Upper lobe of right lung (tissue), 1 donor: ENCODE results near the gene PIF1. TPM values are rescaled to one million over a fixed set of nuclear protein-coding genes. Genes with fewer than 3 reads are reported as not detected.
A peak's percentile ranks its signal among the peaks of the same experiment; 100 is the strongest.
"Not testable (repeated sequence)": the region's sequence is repeated elsewhere in the genome, so short reads cannot be mapped to it uniquely, and the experiment has no call there.

ENCODE experiments used
- ATAC-seq: fragments of 200-7000 bp; cut with Tn5 transposase; one replicate; pipeline ENCODE4 v1.9.1; 2020; ENCODE audit warnings: mild to moderate bottlenecking, moderate library complexity
- DNase-seq: peaks from one replicate; pipeline ENCODE4 v3.0.0-alpha.2; 2020
- H3K27ac ChIP-seq: fragments of 200-600 bp; one replicate; pipeline ENCODE4 v1.8.0; 2022
- H3K27me3 ChIP-seq: fragments of 200-600 bp; one replicate; pipeline ENCODE4 v1.8.0; 2022; ENCODE audit warnings: mild to moderate bottlenecking
- H3K36me3 ChIP-seq: fragments of 200-600 bp; one replicate; pipeline ENCODE4 v1.8.0; 2022
- H3K4me1 ChIP-seq: fragments of 200-600 bp; one replicate; pipeline ENCODE4 v1.8.0; 2022
- H3K4me3 ChIP-seq: fragments of 200-600 bp; one replicate; pipeline ENCODE4 v1.8.0; 2022; ENCODE audit warnings: mild to moderate bottlenecking
- H3K9me3 ChIP-seq: fragments of 200-600 bp; one replicate; pipeline ENCODE4 v1.8.0; 2022
- intact Hi-C: fragments of 100-400 bp; cut with DNase I; formaldehyde crosslinking; loops from one replicate; pipeline ENCODE4 v1.11.0; 2022
- total RNA-seq: library from RNA; stranded (reverse); fragmentation: NEBNext Ultra II Directional; extraction: Animal tissue kit (Norgen Biotek cat#: 25700); gene quantifications from one replicate; pipeline ENCODE4 v1.2.1, GENCODE V29; 2021
- TF ChIP-seq, protein P1 (sequence below): fragments of 200-600 bp; IDR thresholded peaks from one replicate; pipeline ENCODE4 v1.8.0; 2022; ENCODE audit warnings: antibody characterized with exemption
- donor health status: DM: no; HTN: yes; CAD: no; lungs with severe emphysema.

Gene PIF1
- total RNA-seq, 1 donor from 2014 or later = 0.67 TPM

DNA sequence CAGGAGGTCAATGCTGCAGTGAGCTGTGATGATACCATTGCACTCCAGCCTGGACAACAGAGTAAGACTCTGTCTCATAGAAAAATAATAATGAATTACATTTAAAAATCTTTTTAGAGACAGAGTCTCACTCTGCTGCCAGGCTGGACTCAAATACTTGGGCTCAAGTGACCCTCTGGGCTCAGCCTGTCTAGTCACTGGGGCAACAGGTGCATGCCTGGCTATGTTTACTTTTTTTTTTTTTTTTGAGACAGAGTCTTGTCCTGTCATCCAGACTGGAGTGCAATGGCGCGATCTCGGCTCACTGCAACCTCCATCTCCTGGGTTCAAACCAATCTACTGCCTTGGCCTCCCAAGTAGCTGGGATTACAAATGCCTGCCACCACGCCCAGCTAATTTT, 8.2 kb upstream of the PIF1 start:
- ATAC-seq = no peak
- no peak for DNase-seq
- Histone ChIP-seq H3K27me3 (no peaks in the 10 kb centered on the region), H3K27ac (no peak overlapping the region), H3K36me3 (no peaks in the 10 kb centered on the region), H3K4me3 (no peak overlapping the region), H3K9me3 (no peaks in the 10 kb centered on the region), H3K4me1 (peaks cover 15% of the 10 kb centered on the region)
- TF ChIP-seq, protein P1, sequence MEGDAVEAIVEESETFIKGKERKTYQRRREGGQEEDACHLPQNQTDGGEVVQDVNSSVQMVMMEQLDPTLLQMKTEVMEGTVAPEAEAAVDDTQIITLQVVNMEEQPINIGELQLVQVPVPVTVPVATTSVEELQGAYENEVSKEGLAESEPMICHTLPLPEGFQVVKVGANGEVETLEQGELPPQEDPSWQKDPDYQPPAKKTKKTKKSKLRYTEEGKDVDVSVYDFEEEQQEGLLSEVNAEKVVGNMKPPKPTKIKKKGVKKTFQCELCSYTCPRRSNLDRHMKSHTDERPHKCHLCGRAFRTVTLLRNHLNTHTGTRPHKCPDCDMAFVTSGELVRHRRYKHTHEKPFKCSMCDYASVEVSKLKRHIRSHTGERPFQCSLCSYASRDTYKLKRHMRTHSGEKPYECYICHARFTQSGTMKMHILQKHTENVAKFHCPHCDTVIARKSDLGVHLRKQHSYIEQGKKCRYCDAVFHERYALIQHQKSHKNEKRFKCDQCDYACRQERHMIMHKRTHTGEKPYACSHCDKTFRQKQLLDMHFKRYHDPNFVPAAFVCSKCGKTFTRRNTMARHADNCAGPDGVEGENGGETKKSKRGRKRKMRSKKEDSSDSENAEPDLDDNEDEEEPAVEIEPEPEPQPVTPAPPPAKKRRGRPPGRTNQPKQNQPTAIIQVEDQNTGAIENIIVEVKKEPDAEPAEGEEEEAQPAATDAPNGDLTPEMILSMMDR = no peak
- intact Hi-C loops = no loop called here

DNA sequence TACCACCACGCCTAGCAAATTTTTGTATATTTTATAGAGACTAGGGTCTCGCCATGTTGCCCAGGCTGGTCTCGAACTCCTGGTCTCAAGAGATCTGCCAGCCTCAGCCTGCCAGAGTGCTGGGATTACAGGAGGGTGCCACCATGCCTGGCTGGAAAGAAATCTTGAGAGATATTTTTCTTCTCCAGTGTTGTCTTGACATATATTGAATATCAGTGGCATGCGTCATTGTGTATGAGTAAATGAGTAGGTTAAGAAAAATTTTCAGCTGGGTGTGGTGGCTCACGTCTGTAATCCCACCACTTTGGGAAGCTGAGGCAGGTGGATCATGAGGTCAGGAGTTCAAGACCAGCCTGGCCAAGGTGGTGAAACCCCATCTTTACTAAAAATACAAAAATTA, 3.5 kb upstream of the PIF1 start:
- no peak for DNase-seq
- Histone ChIP-seq H3K27ac (no peak overlapping the region), H3K9me3 (no peaks in the 10 kb centered on the region), H3K4me3 (no peak overlapping the region), H3K36me3 (no peaks in the 10 kb centered on the region), H3K27me3 (no peaks in the 10 kb centered on the region), H3K4me1 (peaks cover 18% of the 10 kb centered on the region)
- TF ChIP-seq, protein P1 = no peak
- ATAC-seq = no peak
- intact Hi-C loops = no loop called here

DNA sequence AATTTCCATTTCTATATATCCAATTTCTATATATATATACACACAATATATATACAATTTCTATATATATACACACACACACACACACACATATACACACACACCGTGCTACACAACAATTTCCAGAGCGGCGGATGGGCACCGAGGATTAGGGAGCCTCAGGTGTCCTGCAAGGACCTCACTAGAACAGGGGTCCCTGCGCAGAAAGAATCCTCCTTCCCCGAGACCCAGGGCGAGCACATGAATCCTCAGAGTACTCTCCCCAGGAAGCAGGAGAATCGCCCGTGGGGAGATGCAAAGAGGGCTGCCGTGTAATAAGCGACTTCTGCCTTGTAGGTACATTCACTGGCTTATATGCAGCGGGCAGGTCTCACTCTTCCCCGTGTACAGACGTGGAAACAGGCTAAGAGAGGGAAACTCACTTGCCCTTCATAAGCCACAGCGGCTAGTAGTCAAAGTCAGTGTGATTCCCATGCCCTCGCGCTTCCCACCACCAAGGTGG, 467 bp downstream of the PIF1 start:
- DNase-seq (no peak), ATAC-seq (no peak)
- no peaks in the 10 kb centered on the region for H3K36me3 ChIP-seq
- H3K27me3 ChIP-seq = no peaks in the 10 kb centered on the region
- intact Hi-C loops = no loop called here
- H3K27ac ChIP-seq = no peak overlapping the region
- peaks cover 22% of the 10 kb centered on the region for H3K4me1 ChIP-seq
- no peaks in the 10 kb centered on the region for H3K9me3 ChIP-seq
- H3K4me3 ChIP-seq = peak overlapping the region; percentile 53
- TF ChIP-seq, protein P1 = no peak

DNA sequence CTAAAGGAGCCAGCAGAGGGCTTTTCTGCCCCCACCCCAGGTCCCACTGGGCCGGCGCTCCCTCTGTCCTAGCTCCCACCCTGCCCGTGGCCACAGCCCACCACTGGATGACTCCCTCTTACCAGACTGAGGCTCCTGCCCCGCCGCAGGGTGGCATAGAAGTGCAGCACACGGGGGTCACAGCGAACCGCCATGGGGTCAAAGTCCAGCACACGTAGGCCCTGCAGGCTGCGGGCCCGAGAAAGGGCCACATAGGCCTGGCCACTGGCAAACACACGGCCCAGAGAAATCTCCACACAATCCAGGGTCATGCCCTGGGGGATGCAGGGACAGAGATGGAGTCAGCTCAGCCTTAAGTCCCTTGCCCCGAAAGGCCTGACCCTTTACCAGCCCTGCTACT, 9.0 kb downstream of the PIF1 start:
- no peak overlapping the region for H3K27ac ChIP-seq
- H3K36me3 ChIP-seq = no peaks in the 10 kb centered on the region
- H3K27me3 ChIP-seq = no peaks in the 10 kb centered on the region
- H3K4me3 ChIP-seq = no peak overlapping the region
- intact Hi-C loops = loop anchor here (10.0 kb wide), 1 partner anchor 132 kb away; no protein-coding TSS in a partner anchor
- DNase-seq = no peak
- ATAC-seq = no peak
- no peaks in the 10 kb centered on the region for H3K4me1 ChIP-seq
- H3K9me3 ChIP-seq = no peaks in the 10 kb centered on the region
- TF ChIP-seq, protein P1 = no peak

DNA sequence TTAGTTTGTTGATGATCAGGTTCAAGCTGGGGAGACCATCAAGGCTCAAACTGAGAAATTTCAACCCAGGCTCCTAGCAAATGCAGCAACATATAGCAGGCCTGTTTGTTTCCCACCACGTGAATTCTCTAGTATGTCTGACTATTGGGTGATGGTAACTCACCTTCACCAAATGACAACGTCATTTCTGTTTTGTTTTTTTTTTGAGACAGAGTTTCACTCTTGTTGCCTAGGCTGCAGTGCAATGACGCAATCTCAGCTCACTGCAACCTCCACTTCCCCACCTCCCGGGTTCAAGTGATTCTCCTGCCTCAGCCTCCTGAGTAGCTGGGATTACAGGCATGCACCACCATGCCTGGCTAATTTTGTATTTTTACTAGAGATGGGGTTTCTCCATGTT, 10.5 kb downstream of the PIF1 start:
- intact Hi-C loops = loop anchor here (10.0 kb wide), 1 partner anchor 130 kb away; no protein-coding TSS in a partner anchor
- not testable (repeated sequence) for H3K9me3 ChIP-seq, ATAC-seq, H3K4me1 ChIP-seq, H3K27ac ChIP-seq, DNase-seq, H3K4me3 ChIP-seq, H3K27me3 ChIP-seq, H3K36me3 ChIP-seq

DNA sequence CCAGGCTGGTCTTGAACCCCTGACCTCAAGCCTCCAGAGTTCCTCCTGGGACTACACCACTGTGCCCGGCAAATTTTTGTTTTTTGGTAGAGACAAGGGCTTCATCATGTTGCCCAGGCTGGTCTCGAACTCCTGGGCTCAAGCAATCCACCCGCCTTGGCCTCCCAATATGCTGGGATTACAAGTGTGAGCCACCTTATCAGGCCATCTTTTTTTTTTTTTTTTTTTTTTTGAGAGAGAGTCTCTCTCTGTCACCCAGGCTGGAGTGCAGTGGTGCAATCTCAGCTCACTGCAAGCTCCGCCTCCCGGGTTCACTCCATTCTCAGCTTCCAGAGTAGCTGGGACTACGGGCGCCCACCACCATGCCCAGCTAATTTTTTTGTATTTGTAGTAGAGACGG, 11.2 kb downstream of the PIF1 start:
- intact Hi-C loops = loop anchor here (10.0 kb wide), 1 partner anchor 129 kb away; no protein-coding TSS in a partner anchor

DNA sequence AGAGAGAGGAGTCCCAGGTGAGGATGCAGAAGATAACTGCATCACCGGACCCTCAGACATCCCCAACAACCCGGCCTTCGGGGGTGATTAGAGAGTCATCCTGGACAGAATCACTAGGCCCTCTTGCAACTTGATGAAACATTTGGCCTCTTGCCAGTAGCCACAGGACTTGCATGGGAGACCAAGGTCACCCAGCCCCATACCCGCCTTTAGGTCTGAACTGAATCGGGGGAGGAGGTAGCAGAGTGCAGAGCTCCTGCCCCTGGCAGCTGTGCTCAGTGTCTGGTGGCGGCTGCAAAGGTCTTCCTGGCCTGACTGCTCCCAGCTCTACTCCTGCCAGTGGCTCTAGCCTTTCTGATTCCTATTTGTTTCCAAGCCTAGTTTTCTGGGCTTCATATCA, 12.4 kb downstream of the PIF1 start:
- no peak overlapping the region for H3K27ac ChIP-seq
- TF ChIP-seq, protein P1 = no peak
- DNase-seq = no peak
- no peak overlapping the region for H3K4me3 ChIP-seq
- no peaks in the 10 kb centered on the region for H3K36me3 ChIP-seq
- no peaks in the 10 kb centered on the region for H3K27me3 ChIP-seq
- H3K4me1 ChIP-seq = no peaks in the 10 kb centered on the region
- intact Hi-C loops = loop anchor here (10.0 kb wide), 1 partner anchor 128 kb away; no protein-coding TSS in a partner anchor
- no peak for ATAC-seq
- no peaks in the 10 kb centered on the region for H3K9me3 ChIP-seq

More for the DNA sequence above, 11.2 kb downstream of the PIF1 start:
- H3K4me1 ChIP-seq, H3K27me3 ChIP-seq, H3K36me3 ChIP-seq, H3K9me3 ChIP-seq, DNase-seq, ATAC-seq, H3K4me3 ChIP-seq, H3K27ac ChIP-seq: not testable (repeated sequence)
